Endothelial cell of umbilical vein (primary cell): ENCODE results near the gene TMC1. TPM values are rescaled to one million over a fixed set of nuclear protein-coding genes. Genes with fewer than 3 reads are reported as not detected.

Experiments
- BruUV-seq: library from RNA; stranded (reverse); fragments of 400-500 nt; replicated peaks from 2 replicates; lab custom pipeline; 2021; lab: Mats Ljungman, UMichigan
- CTCF ChIA-PET: fragments of 300-600, 350-600 bp; sonication (Branson Sonifier 250); formaldehyde crosslinking; loops from one replicate; lab custom pipeline; 2021; ENCODE audit warnings: antibody characterized with exemption, inconsistent platforms; lab: Charles Lee
- POLR2A ChIA-PET: fragments of 300-600, 350-600 bp; sonication (Branson Sonifier 250); formaldehyde crosslinking; loops from one replicate; lab custom pipeline; 2021; ENCODE audit warnings: antibody characterized with exemption, inconsistent platforms; lab: Charles Lee
- DNase-seq: peaks from one replicate; pipeline ENCODE4 v3.0.0-alpha.2; 2011; ENCODE audit warnings: low read depth, low spot score
- FAIRE-seq: peaks from 2 replicates; lab custom pipeline; 2011; peaks lifted over from hg19 to GRCh38; lab: Jason Lieb, UNC
- H2AFZ ChIP-seq: 2 replicates; pipeline ENCODE4 v1.6.0; 2012; ENCODE audit warnings: low read depth, low read length, control low read depth, inconsistent platforms
- H3K27ac ChIP-seq: 2 replicates; pipeline ENCODE4 v1.5.1; 2011; ENCODE audit warnings: low read depth, mild to moderate bottlenecking, control low read depth, low read length, moderate library complexity; ENCODE audit not compliant: insufficient read depth
- H3K27me3 ChIP-seq, 2 experiments: 2 replicates each; pipeline versions ENCODE4 v1.6.0 to v1.6.1; 2011; ENCODE audit warnings: low read length in 2 of 2, mixed read lengths in 1 of 2; ENCODE audit not compliant: control insufficient read depth in 2 of 2, insufficient read depth in 2 of 2
- H3K36me3 ChIP-seq, 2 experiments: 2 replicates in 1 of 2; 3 replicates in 1 of 2; pipeline ENCODE4 v1.5.1; 2011; ENCODE audit warnings: low read length in 2 of 2, mild to moderate bottlenecking in 1 of 2, moderate library complexity in 1 of 2; ENCODE audit not compliant: control insufficient read depth in 2 of 2, insufficient read depth in 2 of 2; ENCODE audit errors: extremely low read depth in 1 of 2
- H3K4me1 ChIP-seq: 3 replicates; pipeline ENCODE4 v1.5.1; 2011; ENCODE audit warnings: mild to moderate bottlenecking, low read length; ENCODE audit not compliant: control insufficient read depth, insufficient read depth; ENCODE audit errors: extremely low read depth
- H3K4me2 ChIP-seq: 2 replicates; pipeline ENCODE4 v1.6.1; 2011; ENCODE audit warnings: low read length, control low read depth, mixed read lengths; ENCODE audit not compliant: insufficient read depth
- H3K4me3 ChIP-seq, 3 experiments: fragments of 200-600 bp in 1 of 3; sonication (generic), shearing (Covaris generic) in 1 of 3; replicated peaks in 1 of 3; 2 replicates each; pipeline ENCODE4 v1.5.1; 2011 to 2016; ENCODE audit warnings: control low read depth in 3 of 3, low read length in 3 of 3, mild to moderate bottlenecking in 2 of 3, inconsistent platforms in 1 of 3, low read depth in 1 of 3, moderate library complexity in 1 of 3; ENCODE audit not compliant: insufficient read depth in 1 of 3
- H3K79me2 ChIP-seq: 2 replicates; pipeline ENCODE4 v1.6.0; 2012; ENCODE audit warnings: low read length, inconsistent platforms; ENCODE audit not compliant: control insufficient read depth, insufficient read depth
- H3K9ac ChIP-seq: replicated peaks from 2 replicates; pipeline ENCODE3; 2011; ENCODE audit warnings: low read length, control low read depth; ENCODE audit not compliant: insufficient read depth; ENCODE audit errors: extremely low read depth
- H3K9me1 ChIP-seq: replicated peaks from 3 replicates; pipeline ENCODE4 v1.6.0; 2011; ENCODE audit warnings: mild to moderate bottlenecking, low read length; ENCODE audit not compliant: control insufficient read depth, insufficient read depth; ENCODE audit errors: extremely low read depth
- H3K9me3 ChIP-seq: replicated peaks from 2 replicates; pipeline ENCODE4 v1.5.1; 2012; ENCODE audit warnings: low read length, inconsistent platforms; ENCODE audit not compliant: control insufficient read depth, insufficient read depth
- H4K20me1 ChIP-seq: replicated peaks from 2 replicates; pipeline ENCODE3; 2011; ENCODE audit warnings: mild to moderate bottlenecking, low read length; ENCODE audit not compliant: control insufficient read depth, insufficient read depth; ENCODE audit errors: extremely low read depth
- EZH2 ChIP-seq: IDR thresholded peaks from 2 replicates; pipeline ENCODE4 v1.6.1; 2012; ENCODE audit warnings: borderline replicate concordance, low read depth, mild to moderate bottlenecking, moderate library complexity, low read length, inconsistent platforms; ENCODE audit not compliant: severe bottlenecking
- FOS ChIP-seq: IDR thresholded peaks from 2 replicates; pipeline ENCODE4 v1.6.1; 2011; ENCODE audit warnings: mild to moderate bottlenecking, low read length, moderate library complexity, borderline replicate concordance; ENCODE audit not compliant: insufficient read depth
- GATA2 ChIP-seq: IDR thresholded peaks from 2 replicates; pipeline ENCODE4 v1.7.0; 2011; ENCODE audit warnings: low read depth, mild to moderate bottlenecking, moderate library complexity, mixed read lengths, low read length; ENCODE audit not compliant: insufficient read length, insufficient read depth
- JUN ChIP-seq: IDR thresholded peaks from 2 replicates; pipeline ENCODE4 v1.6.1; 2011; ENCODE audit warnings: borderline replicate concordance, low read depth; ENCODE audit not compliant: insufficient read length, insufficient read depth
- MYC ChIP-seq: IDR thresholded peaks from one replicate; pipeline ENCODE4 v1.6.1; 2011; ENCODE audit warnings: mild to moderate bottlenecking, low read depth, low read length
- POLR2A ChIP-seq: IDR thresholded peaks from 2 replicates; pipeline ENCODE4 v1.6.1; 2012; ENCODE audit warnings: low read depth, mild to moderate bottlenecking, control low read depth, low read length
- POLR2AphosphoS5 ChIP-seq: IDR thresholded peaks from 2 replicates; pipeline ENCODE4 v1.6.1; 2012; ENCODE audit warnings: low read depth, mild to moderate bottlenecking, control low read depth, low read length, moderate library complexity; ENCODE audit not compliant: insufficient read depth
- dilution Hi-C: fragments of 300-500 bp; cut with MboI; formaldehyde crosslinking; loops from one replicate; pipeline ENCODE4 v1.15.0; 2019; ENCODE audit warnings: low sequenced_read_pairs; ENCODE audit not compliant: extremely low pct_ligation_motif_present
- intact Hi-C: fragments of 100-400 bp; cut with micrococcal nuclease; formaldehyde crosslinking; loops from one replicate; pipeline ENCODE4 v1.10.0; 2022
- polyA plus RNA-seq, 4 experiments: library from polyadenylated mRNA; depleted of rRNA in 3 of 4; stranded (reverse) in 3 of 4; unstranded in 1 of 4; fragments of >200 nt; gene quantifications; 2 replicates each; pipeline versions ENCODE4 v1.2.1 to v1.2.3, GENCODE V29; 2011 to 2012; ENCODE audit warnings: missing spikeins in 1 of 4
- total RNA-seq: library from RNA; stranded (reverse); gene quantifications from 2 replicates; pipeline ENCODE4 v1.2.3, GENCODE V29; 2021
- TF ChIP-seq, protein P1 (sequence below): IDR thresholded peaks from 2 replicates; pipeline ENCODE4 v1.6.1; 2011; ENCODE audit not compliant: insufficient read depth, insufficient read length
- TF ChIP-seq, protein P2 (sequence below), 2 donors: IDR thresholded peaks; 1 replicate in 1 of 2; 2 replicates in 1 of 2; pipeline ENCODE4 v1.5.1; 2011; ENCODE audit warnings: low read length in 2 of 2, mild to moderate bottlenecking in 2 of 2, moderate library complexity in 2 of 2, control low read depth in 1 of 2, inconsistent platforms in 1 of 2, low read depth in 1 of 2; ENCODE audit not compliant: insufficient read depth in 1 of 2; ENCODE audit errors: extremely low read depth in 1 of 2

TMC1 gene
- total and polyA plus RNA-seq, 2 donors (not counting 3 experiments of a cell fraction or from before 2014, with no cell fraction given) = 1.5 TPM; not detected in 1

DNA sequence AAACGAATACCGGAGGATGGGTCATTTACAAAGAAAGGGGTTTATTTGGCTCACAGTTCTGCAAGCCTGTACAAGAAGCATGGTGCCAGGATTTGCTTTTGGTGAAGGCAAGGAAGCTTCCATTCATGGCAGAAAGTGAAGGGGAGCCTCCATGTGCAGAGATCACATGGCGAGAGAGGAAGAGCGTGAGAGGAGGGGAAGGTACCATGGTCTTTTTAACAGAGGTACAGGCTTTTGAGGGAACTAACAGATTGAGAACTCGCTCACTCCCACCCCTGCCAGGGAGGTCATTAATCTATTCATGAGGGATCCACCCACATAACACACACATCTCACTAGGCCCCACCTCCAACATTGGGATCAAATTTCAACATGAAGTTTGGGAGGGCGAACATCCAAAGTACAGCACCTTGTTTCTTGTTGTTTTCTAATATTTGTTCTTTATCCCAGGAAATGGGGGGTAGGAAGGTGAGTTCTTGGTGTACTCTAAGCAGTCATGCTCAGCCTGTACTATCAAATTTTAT, 18.5 kb downstream of the TMC1 start:
- dilution Hi-C loops = no loop called here
- BruUV-seq = no TSS peak
- H3K27ac ChIP-seq = no peak overlapping the region
- no peaks in the 10 kb centered on the region for H3K9me3 ChIP-seq
- no peaks in the 10 kb centered on the region for H3K79me2 ChIP-seq
- H3K4me1 ChIP-seq = no peaks in the 10 kb centered on the region
- H3K4me3 ChIP-seq = no peak overlapping the region
- H3K27me3 ChIP-seq = no peaks in the 10 kb centered on the region
- intact Hi-C loops = no loop called here
- TF ChIP-seq, protein P1, sequence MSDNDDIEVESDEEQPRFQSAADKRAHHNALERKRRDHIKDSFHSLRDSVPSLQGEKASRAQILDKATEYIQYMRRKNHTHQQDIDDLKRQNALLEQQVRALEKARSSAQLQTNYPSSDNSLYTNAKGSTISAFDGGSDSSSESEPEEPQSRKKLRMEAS = no peak
- TF ChIP-seq MYC = no peak
- no peak for TF ChIP-seq POLR2AphosphoS5
- TF ChIP-seq JUN = no peak
- TF ChIP-seq FOS = no peak
- TF ChIP-seq POLR2A = no peak
- TF ChIP-seq GATA2 = no peak
- TF ChIP-seq, protein P2, sequence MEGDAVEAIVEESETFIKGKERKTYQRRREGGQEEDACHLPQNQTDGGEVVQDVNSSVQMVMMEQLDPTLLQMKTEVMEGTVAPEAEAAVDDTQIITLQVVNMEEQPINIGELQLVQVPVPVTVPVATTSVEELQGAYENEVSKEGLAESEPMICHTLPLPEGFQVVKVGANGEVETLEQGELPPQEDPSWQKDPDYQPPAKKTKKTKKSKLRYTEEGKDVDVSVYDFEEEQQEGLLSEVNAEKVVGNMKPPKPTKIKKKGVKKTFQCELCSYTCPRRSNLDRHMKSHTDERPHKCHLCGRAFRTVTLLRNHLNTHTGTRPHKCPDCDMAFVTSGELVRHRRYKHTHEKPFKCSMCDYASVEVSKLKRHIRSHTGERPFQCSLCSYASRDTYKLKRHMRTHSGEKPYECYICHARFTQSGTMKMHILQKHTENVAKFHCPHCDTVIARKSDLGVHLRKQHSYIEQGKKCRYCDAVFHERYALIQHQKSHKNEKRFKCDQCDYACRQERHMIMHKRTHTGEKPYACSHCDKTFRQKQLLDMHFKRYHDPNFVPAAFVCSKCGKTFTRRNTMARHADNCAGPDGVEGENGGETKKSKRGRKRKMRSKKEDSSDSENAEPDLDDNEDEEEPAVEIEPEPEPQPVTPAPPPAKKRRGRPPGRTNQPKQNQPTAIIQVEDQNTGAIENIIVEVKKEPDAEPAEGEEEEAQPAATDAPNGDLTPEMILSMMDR (IDR thresholded peaks at IDR 0.05; ENCODE audit: extremely low read depth in 1 of 2, insufficient read depth in 1 of 2, low read depth in 1 of 2, low read length in 2 of 2) = no peak
- no peak for TF ChIP-seq EZH2
- H3K4me2 ChIP-seq = no peak overlapping the region
- H4K20me1 ChIP-seq = no peaks in the 10 kb centered on the region
- ChIA-PET CTCF (interaction anchor here (1.3 kb wide), 1 partner anchor 50 kb away, joined by 3 read pairs; no protein-coding TSS in a partner anchor), POLR2A (no interaction called here)
- DNase-seq = no peak
- FAIRE-seq = no peak
- H3K36me3 ChIP-seq = no peaks in the 10 kb centered on the region
- H3K9me1 ChIP-seq = no peaks in the 10 kb centered on the region
- H3K9ac ChIP-seq = no peak overlapping the region
- no peak overlapping the region for H2AFZ ChIP-seq
